ENCODE results near the gene PAK4. TPM values are rescaled to one million over a fixed set of nuclear protein-coding genes. Genes with fewer than 3 reads are reported as not detected.

The PAK4 gene
- total and polyA plus RNA-seq, 2 of the 8 experiments (the other 6 are each of a cell fraction or from before 2014, with no cell fraction given), result 50.7 to 64.4 TPM

- TF ChIP-seq CHD7 (IDR thresholded peaks at IDR 0.05; ENCODE audit: insufficient replicate concordance, low read length), result no peak
- TF ChIP-seq MAX (IDR thresholded peaks at IDR 0.05), result no peak
- peak in 1 of 2 experiments; percentile 63; a peak in 1 of 4 replicates for TF ChIP-seq HDAC2 (IDR thresholded peaks at IDR 0.05; ENCODE audit: borderline replicate concordance in 1 of 2, low read depth in 2 of 2, low read length in 2 of 2)
- peak; percentile 96 to 97 for TF ChIP-seq SIN3A (conservative IDR thresholded peaks at IDR 0.05 in 1 of 2, IDR thresholded peaks at IDR 0.05 in 1 of 2; ENCODE audit: low read depth in 1 of 2, low read length in 2 of 2)
- no peak for TF ChIP-seq CBX5 (IDR thresholded peaks at IDR 0.05; ENCODE audit: low read depth, low read length)
Measured at GRCh38 chr19:39146686-39147450, 21.3 kb downstream of the PAK4 start (continued).
